ENCODE measurements around the gene HS3ST2.

Gene HS3ST2

DNA sequence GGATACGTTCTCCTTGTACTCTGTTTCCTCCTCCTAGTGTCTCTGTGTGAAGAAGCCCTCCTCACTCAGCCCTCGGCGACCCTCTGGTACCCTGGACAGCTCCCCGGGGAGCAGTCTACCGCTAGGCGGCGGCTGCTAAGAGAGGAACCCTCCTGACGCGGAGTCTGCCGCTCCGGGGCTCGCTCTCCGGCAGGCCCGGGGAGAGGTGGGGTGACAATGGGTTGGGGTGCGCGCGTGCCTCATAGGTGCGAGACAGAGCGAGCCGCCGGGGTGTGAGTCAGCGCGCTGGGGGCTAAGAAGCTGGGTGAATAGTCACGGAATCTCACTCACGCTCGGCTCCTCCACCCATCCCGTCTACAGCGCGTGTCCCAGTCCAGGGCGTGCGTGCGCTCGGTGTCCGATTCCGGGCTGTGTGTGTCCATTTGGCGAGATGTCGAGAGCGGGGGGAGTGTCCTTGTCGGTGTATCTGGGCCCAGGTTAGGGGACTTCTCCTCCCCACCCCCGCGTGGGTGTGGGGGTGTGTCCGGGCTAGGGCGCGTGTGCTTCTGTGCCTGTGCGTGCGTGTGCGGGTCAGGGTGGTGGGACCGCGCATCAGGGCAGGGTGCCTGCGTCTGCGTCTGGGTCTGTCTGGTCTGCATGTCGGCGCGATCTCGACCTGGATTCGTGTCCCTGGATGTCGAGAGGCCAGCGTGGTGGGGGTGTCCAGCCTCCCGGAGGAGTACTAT is 577 bp upstream of the HS3ST2 start (continued):
- TF ChIP-seq, protein P1, sequence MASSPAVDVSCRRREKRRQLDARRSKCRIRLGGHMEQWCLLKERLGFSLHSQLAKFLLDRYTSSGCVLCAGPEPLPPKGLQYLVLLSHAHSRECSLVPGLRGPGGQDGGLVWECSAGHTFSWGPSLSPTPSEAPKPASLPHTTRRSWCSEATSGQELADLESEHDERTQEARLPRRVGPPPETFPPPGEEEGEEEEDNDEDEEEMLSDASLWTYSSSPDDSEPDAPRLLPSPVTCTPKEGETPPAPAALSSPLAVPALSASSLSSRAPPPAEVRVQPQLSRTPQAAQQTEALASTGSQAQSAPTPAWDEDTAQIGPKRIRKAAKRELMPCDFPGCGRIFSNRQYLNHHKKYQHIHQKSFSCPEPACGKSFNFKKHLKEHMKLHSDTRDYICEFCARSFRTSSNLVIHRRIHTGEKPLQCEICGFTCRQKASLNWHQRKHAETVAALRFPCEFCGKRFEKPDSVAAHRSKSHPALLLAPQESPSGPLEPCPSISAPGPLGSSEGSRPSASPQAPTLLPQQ (tag by site-specific recombination; IDR thresholded peaks at IDR 0.05): peak; percentile 61; the same call in 1 of the 2 replicates
- TF ChIP-seq ZNF292 (tag by site-specific recombination; IDR thresholded peaks at IDR 0.05; ENCODE audit: borderline replicate concordance, low read depth) (no peak), ZNF623 (tag by site-specific recombination; IDR thresholded peaks at IDR 0.05) (no peak), ZNF335 (tag by site-specific recombination; conservative IDR thresholded peaks at IDR 0.05) (peak; percentile 64), HOXC10 (CRISPR knock-in tag; IDR thresholded peaks at IDR 0.05) (0 out of 2 replicates have a peak, but pooled peaks have one; percentile 51), KLF16 (tag by site-specific recombination; IDR thresholded peaks at IDR 0.05) (0 out of 2 replicates have a peak, but pooled peaks have one; percentile 32), ZNF2 (tag by site-specific recombination; IDR thresholded peaks at IDR 0.05) (no peak), ZBTB26 (tag by site-specific recombination; optimal IDR thresholded peaks at IDR 0.05) (peak; percentile 81), ZSCAN5A (tag by site-specific recombination; IDR thresholded peaks at IDR 0.05) (no peak), ZNF133 (tag by site-specific recombination; IDR thresholded peaks at IDR 0.05) (0 out of 2 replicates have a peak, but pooled peaks have one; percentile 11), ZBTB48 (tag by site-specific recombination; IDR thresholded peaks at IDR 0.05) (peak; percentile 71; the same call in 1 of the 2 replicates), EGR2 (tag by site-specific recombination; IDR thresholded peaks at IDR 0.05; ENCODE audit: low read depth) (0 out of 2 replicates have a peak, but pooled peaks have one; percentile 17), ZBTB10 (tag by site-specific recombination; IDR thresholded peaks at IDR 0.05) (0 out of 2 replicates have a peak, but pooled peaks have one; percentile 25), PRDM6 (tag by site-specific recombination; IDR thresholded peaks at IDR 0.05) (no peak), MEIS1 (CRISPR knock-in tag; IDR thresholded peaks at IDR 0.05; ENCODE audit: borderline replicate concordance) (peak; percentile 49; the same call in 1 of the 2 replicates), ZNF398 (tag by site-specific recombination; IDR thresholded peaks at IDR 0.05) (no peak), ZNF645 (tag by site-specific recombination; IDR thresholded peaks at IDR 0.05) (no peak), ZEB2 (tag by site-specific recombination; IDR thresholded peaks at IDR 0.05) (0 out of 2 replicates have a peak, but pooled peaks have one; percentile 17)
- TF ChIP-seq, protein P2, sequence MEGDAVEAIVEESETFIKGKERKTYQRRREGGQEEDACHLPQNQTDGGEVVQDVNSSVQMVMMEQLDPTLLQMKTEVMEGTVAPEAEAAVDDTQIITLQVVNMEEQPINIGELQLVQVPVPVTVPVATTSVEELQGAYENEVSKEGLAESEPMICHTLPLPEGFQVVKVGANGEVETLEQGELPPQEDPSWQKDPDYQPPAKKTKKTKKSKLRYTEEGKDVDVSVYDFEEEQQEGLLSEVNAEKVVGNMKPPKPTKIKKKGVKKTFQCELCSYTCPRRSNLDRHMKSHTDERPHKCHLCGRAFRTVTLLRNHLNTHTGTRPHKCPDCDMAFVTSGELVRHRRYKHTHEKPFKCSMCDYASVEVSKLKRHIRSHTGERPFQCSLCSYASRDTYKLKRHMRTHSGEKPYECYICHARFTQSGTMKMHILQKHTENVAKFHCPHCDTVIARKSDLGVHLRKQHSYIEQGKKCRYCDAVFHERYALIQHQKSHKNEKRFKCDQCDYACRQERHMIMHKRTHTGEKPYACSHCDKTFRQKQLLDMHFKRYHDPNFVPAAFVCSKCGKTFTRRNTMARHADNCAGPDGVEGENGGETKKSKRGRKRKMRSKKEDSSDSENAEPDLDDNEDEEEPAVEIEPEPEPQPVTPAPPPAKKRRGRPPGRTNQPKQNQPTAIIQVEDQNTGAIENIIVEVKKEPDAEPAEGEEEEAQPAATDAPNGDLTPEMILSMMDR (tag by site-specific recombination; IDR thresholded peaks at IDR 0.05): peak; percentile 83
- TF ChIP-seq, protein P3, sequence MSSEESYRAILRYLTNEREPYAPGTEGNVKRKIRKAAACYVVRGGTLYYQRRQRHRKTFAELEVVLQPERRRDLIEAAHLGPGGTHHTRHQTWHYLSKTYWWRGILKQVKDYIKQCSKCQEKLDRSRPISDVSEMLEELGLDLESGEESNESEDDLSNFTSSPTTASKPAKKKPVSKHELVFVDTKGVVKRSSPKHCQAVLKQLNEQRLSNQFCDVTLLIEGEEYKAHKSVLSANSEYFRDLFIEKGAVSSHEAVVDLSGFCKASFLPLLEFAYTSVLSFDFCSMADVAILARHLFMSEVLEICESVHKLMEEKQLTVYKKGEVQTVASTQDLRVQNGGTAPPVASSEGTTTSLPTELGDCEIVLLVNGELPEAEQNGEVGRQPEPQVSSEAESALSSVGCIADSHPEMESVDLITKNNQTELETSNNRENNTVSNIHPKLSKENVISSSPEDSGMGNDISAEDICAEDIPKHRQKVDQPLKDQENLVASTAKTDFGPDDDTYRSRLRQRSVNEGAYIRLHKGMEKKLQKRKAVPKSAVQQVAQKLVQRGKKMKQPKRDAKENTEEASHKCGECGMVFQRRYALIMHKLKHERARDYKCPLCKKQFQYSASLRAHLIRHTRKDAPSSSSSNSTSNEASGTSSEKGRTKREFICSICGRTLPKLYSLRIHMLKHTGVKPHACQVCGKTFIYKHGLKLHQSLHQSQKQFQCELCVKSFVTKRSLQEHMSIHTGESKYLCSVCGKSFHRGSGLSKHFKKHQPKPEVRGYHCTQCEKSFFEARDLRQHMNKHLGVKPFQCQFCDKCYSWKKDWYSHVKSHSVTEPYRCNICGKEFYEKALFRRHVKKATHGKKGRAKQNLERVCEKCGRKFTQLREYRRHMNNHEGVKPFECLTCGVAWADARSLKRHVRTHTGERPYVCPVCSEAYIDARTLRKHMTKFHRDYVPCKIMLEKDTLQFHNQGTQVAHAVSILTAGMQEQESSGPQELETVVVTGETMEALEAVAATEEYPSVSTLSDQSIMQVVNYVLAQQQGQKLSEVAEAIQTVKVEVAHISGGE (tag by site-specific recombination; conservative IDR thresholded peaks at IDR 0.05; ENCODE audit: low read depth): 0 out of 2 replicates have a peak, but pooled peaks have one; percentile 16
